Small intestine (tissue), 7 donors: ENCODE results near the gene CA4. TPM values are rescaled to one million over a fixed set of nuclear protein-coding genes. Genes with fewer than 3 reads are reported as not detected.
"Not testable (repeated sequence)": the region's sequence is repeated elsewhere in the genome, so short reads cannot be mapped to it uniquely, and the experiment has no call there.

Experiments used
- DNase-seq, 2 donors: peaks; one replicate each; pipeline versions ENCODE4 v3.0.0 to v3.0.0-alpha.2; 2013
- FAIRE-seq: peaks from 2 replicates; lab custom pipeline; 2012; peaks lifted over from hg19 to GRCh38; lab: Jason Lieb, UNC
- H3K27ac ChIP-seq, 3 donors: one replicate each; pipeline ENCODE4 v1.5.1; 2013; ENCODE audit warnings: low read length in 2 of 3, mild to moderate bottlenecking in 2 of 3, control low read depth in 1 of 3, inconsistent platforms in 1 of 3, low read depth in 1 of 3, moderate library complexity in 1 of 3
- H3K27me3 ChIP-seq, 3 donors: one replicate each; pipeline ENCODE4 v1.6.1; 2013; ENCODE audit warnings: low read length in 3 of 3, inconsistent platforms in 1 of 3; ENCODE audit not compliant: control insufficient read depth in 3 of 3, insufficient read depth in 3 of 3
- H3K36me3 ChIP-seq, 3 donors: one replicate each; pipeline ENCODE4 v1.6.1; 2013; ENCODE audit warnings: low read length in 3 of 3, inconsistent platforms in 1 of 3, low read depth in 1 of 3, mild to moderate bottlenecking in 1 of 3, moderate library complexity in 1 of 3; ENCODE audit not compliant: control insufficient read depth in 3 of 3, insufficient read depth in 2 of 3
- H3K4me1 ChIP-seq, 3 donors: one replicate each; pipeline ENCODE4 v1.6.1; 2013; ENCODE audit warnings: low read length in 2 of 3, inconsistent platforms in 1 of 3, low read depth in 1 of 3, mild to moderate bottlenecking in 1 of 3, moderate library complexity in 1 of 3; ENCODE audit not compliant: control insufficient read depth in 3 of 3, insufficient read depth in 2 of 3
- H3K4me3 ChIP-seq, 3 donors: one replicate each; pipeline ENCODE4 v1.5.1; 2013; ENCODE audit warnings: low read length in 3 of 3, control low read depth in 1 of 3, inconsistent platforms in 1 of 3, low read depth in 1 of 3, mild to moderate bottlenecking in 1 of 3, moderate library complexity in 1 of 3
- H3K9me3 ChIP-seq, 2 donors: one replicate each; pipeline ENCODE4 v1.6.1; 2013; ENCODE audit warnings: low read depth in 1 of 2, low read length in 1 of 2; ENCODE audit not compliant: control insufficient read depth in 2 of 2, insufficient read depth in 1 of 2
- WGBS, 3 donors: extraction: QIAGEN DNeasy Blood & Tissue Kit; methylation state at CpG; one replicate each; pipeline ENCODE4 v1.1.7; 2013; 5-methylcytosine and 5-hydroxymethylcytosine counted together
- polyA plus RNA-seq, 4 donors: library from polyadenylated mRNA; stranded (reverse) in 3 of 4; unstranded in 1 of 4; fragments of 200-250 nt in 3 of 4; fragments of 120-200 nt in 1 of 4; gene quantifications; one replicate each; pipeline versions ENCODE4 v1.2.1 to v1.2.3, GENCODE V29; 2013
- donor health status: healthy with polysubstance abuse.
- donor health status: control.
- donor health status: control.
- donor health status: Bipolar disorder and iron deficiency.
- donor health status: healthy.

CA4 gene
- polyA plus RNA-seq, 4 donors = 3.6 to 11.7 TPM; not detected in 2

DNA sequence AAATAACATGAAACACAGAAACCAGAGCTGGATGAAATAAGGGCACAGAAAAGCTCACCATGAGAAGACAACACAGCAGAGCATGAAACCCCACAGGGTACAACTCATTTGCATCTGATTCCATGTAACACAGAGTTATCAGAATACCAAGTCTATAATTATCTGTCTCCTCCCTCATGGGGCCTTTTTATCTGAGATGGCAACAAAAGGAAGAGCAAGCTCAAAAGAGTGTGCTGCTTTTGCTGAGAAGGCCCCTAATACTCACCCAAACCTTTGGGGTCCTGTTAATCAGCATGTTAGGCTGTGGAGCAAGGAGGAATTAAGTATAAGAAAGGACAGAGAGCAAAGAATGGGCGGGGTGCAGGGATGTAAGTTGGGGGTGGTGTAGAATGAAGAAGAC lies 36.6 kb downstream of the CA4 start:
- H3K9me3 ChIP-seq, FAIRE-seq, H3K4me1 ChIP-seq, H3K4me3 ChIP-seq, DNase-seq, H3K27me3 ChIP-seq, H3K27ac ChIP-seq: not testable (repeated sequence)
- WGBS, 3 donors = 89 to 95% (median 90%) methylated on average over 1 of the region's 1 CpG
- peaks cover 2 to 28% (median 10%) of the 10 kb centered on the region in 3 donors for H3K36me3 ChIP-seq

DNA sequence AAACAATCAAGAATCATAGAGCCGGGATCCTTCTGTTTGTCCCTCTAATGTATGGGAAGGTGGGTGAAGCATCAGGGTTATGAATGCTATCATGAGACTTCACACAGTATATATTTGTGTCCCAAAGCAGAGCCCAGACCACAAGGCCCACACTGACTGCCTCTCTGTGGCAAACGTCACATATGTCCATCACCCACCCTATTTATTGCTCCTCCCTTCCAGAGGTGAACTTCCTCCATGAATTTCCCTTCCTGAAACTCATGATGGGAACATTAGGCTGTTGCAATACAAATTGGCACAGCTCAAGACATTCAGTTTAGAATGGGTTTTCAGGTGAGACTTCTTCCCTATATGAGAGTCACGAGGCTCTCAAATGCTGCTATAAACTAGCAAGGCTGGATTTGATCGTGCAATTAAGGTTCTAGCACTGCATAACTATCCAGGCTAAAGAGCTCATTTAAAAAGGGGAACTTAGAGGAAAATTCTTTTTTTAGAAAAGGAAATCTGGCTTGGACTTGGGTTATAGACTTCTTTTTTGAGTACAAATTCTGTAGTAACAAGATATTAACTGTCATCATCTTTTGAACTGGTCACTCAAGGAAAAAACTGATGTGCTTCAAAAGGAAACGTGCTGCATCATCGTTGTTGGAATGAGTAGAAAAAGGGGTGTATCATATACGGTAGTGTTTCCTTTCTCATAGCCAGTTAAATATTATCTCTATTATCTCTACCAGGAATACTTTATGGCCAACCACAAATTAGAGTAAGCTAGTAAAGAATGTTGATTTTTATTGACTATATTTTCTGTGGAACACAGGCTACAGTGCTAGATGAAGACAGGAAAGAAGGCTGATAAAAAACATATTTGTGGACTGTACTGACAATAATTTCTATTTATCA lies 37.3 kb downstream of the CA4 start:
- not testable (repeated sequence) for H3K9me3 ChIP-seq, FAIRE-seq, H3K4me1 ChIP-seq, H3K27me3 ChIP-seq, H3K27ac ChIP-seq, H3K4me3 ChIP-seq
- WGBS, 3 donors = 61 to 67% (median 65%) methylated on average over 7 of the region's 7 CpGs
- H3K36me3 ChIP-seq = peaks cover 2 to 31% (median 12%) of the 10 kb centered on the region in 3 donors
- DNase-seq = peak in 1 of 2 donors; percentile 36

- Histone ChIP-seq H3K4me3 (no peak overlapping the region), H3K27me3 (no peaks in the 10 kb centered on the region), H3K4me1 (peaks cover 0 to 3% (median 0%) of the 10 kb centered on the region in 3 donors), H3K9me3 (no peaks in the 10 kb centered on the region), H3K27ac (no peak overlapping the region), H3K36me3 (peaks cover 0 to 25% (median 8%) of the 10 kb centered on the region in 3 donors)
- WGBS, 3 donors = 88 to 96% (median 89%) methylated on average over 4 of the region's 4 CpGs
- FAIRE-seq (no peak), DNase-seq (no peak)
These were observed 39.0 kb downstream of the CA4 start for GRCh38 chr17:60188759-60189158.

DNA sequence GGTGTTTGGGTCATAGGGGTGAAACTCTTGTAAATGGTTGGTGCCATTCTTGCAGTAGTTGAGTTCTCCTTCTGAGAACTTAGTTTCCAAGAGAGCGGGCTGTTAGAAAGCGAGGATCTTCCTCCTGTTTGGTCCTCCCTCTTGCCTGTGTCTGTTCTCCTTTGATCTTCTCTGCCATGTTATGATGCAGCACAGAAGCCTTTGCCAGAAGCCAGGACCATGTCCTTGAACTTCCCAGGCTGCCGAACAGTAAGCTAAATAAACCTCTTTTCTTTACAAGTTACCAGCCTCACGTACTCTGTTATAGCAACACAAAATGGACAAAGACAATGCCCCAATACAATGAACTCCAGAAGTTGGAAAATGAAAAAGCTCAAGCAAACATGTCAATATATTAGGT lies 40.3 kb downstream of the CA4 start:
- not testable (repeated sequence) for H3K9me3 ChIP-seq, H3K4me3 ChIP-seq, DNase-seq, FAIRE-seq, H3K27me3 ChIP-seq, H3K4me1 ChIP-seq, H3K27ac ChIP-seq
- 93 to 97% (median 96%) methylated on average over 4 of the region's 4 CpGs for WGBS, 3 donors
- peaks cover 0 to 21% (median 6%) of the 10 kb centered on the region in 3 donors for H3K36me3 ChIP-seq

DNA sequence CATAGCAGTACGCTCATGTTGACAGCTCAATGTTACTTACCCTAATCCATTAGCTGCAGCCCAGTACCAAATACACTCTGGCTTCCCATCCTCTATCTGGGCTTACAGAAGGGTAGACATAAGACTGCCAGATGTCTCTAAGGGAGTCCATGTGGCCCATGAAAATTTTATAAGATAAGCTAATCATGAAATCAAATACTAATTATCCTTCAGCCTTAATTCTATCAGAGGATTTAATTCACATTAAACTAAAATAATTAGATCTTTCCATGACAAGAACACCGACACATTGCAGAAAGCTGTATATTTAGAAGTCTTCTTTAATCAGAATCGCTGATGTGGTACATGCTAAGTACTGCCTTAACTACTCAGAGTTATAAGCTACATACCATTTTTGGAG lies 43.3 kb downstream of the CA4 start:
- H3K9me3 ChIP-seq, H3K4me3 ChIP-seq, FAIRE-seq, H3K27ac ChIP-seq, DNase-seq, H3K4me1 ChIP-seq, H3K27me3 ChIP-seq: not testable (repeated sequence)
- WGBS, 3 donors = 96 to 100% (median 97%) methylated on average over 3 of the region's 3 CpGs
- H3K36me3 ChIP-seq = peaks cover 0 to 31% (median 8%) of the 10 kb centered on the region in 3 donors

- H3K27me3 ChIP-seq = no peaks in the 10 kb centered on the region
- WGBS, 3 donors = 21 to 75% (median 43%) methylated on average over 2 of the region's 2 CpGs
- no peaks in the 10 kb centered on the region for H3K9me3 ChIP-seq
- H3K36me3 ChIP-seq = peaks cover 0 to 33% (median 11%) of the 10 kb centered on the region in 3 donors
- H3K4me3 ChIP-seq = no peak overlapping the region
- DNase-seq (peak; percentile 4 to 39), FAIRE-seq (no peak)
- no peaks in the 10 kb centered on the region for H3K4me1 ChIP-seq
- H3K27ac ChIP-seq = no peak overlapping the region
These were observed 43.7 kb downstream of the CA4 start for GRCh38 chr17:60193482-60193881.

GRCh38 chr17:60194141-60194540 lies 44.4 kb downstream of the CA4 start:
- WGBS, 3 donors = 84 to 90% (median 85%) methylated on average over 4 of the region's 4 CpGs
- FAIRE-seq, DNase-seq, H3K4me3 ChIP-seq, H3K27ac ChIP-seq, H3K9me3 ChIP-seq, H3K4me1 ChIP-seq, H3K27me3 ChIP-seq: not testable (repeated sequence)
- peaks cover 3 to 33% (median 11%) of the 10 kb centered on the region in 3 donors for H3K36me3 ChIP-seq

GRCh38 chr17:60198630-60199029 lies 48.9 kb downstream of the CA4 start:
- H3K4me3 ChIP-seq, H3K27ac ChIP-seq, H3K9me3 ChIP-seq, H3K27me3 ChIP-seq, DNase-seq, H3K4me1 ChIP-seq, FAIRE-seq: not testable (repeated sequence)
- H3K36me3 ChIP-seq = peaks cover 3 to 16% (median 5%) of the 10 kb centered on the region in 3 donors
- WGBS, 3 donors = 80 to 87% (median 83%) methylated on average over 1 of the region's 1 CpG
